Peyer's patch (tissue), 4 donors: Measurements from ENCODE around the gene MRPL48.

Source experiments
- CTCF ChIP-seq, 6 experiments: fragments of 450-650 bp in 4 of 6; fragments of 200-600 bp in 2 of 6; sonication (generic) in 1 of 6; IDR thresholded peaks; one replicate each; pipeline ENCODE4 v1.5.1; 2017 to 2019; ENCODE audit warnings: antibody characterized with exemption in 6 of 6, mild to moderate bottlenecking in 3 of 6, moderate library complexity in 1 of 6
- POLR2A ChIP-seq, 2 donors: fragments of 450-650 bp; IDR thresholded peaks; one replicate each; pipeline ENCODE4 v1.5.1; 2017; ENCODE audit warnings: antibody characterized with exemption in 2 of 2, mild to moderate bottlenecking in 2 of 2, moderate library complexity in 2 of 2

GRCh38 chr11:73860202-73860601 is 72.5 kb downstream of the MRPL48 start:
- TF ChIP-seq CTCF (IDR thresholded peaks at IDR 0.05): no peak
- no peak for TF ChIP-seq POLR2A (IDR thresholded peaks at IDR 0.05)
